Chondrocyte (in vitro differentiated cells): ENCODE measurements around the gene IL23R. TPM values are rescaled to one million over a fixed set of nuclear protein-coding genes. Genes with fewer than 3 reads are reported as not detected.

Experiments used
- DNase-seq: peaks from one replicate; pipeline ENCODE4 v3.0.0; 2021; ENCODE audit warnings: mixed read lengths, low spot score
- H3K27ac Mint-ChIP-seq: one replicate; pipeline ENCODE4 v1.8.0; 2021; ENCODE audit warnings: mild to moderate bottlenecking, moderate library complexity, mixed read lengths; ENCODE audit not compliant: unreplicated experiment
- H3K27me3 Mint-ChIP-seq: 2 replicates; pipeline ENCODE4 v1.8.0; 2021; ENCODE audit warnings: low read depth, mixed read lengths
- H3K36me3 Mint-ChIP-seq: 2 replicates; pipeline ENCODE4 v1.8.0; 2021; ENCODE audit warnings: low read depth, mixed read lengths
- H3K4me1 Mint-ChIP-seq: 2 replicates; pipeline ENCODE4 v1.8.0; 2021; ENCODE audit warnings: low read depth, mild to moderate bottlenecking, mixed read lengths
- H3K4me3 Mint-ChIP-seq: one replicate; pipeline ENCODE4 v1.8.0; 2021; ENCODE audit warnings: mild to moderate bottlenecking, moderate library complexity, mixed read lengths; ENCODE audit not compliant: unreplicated experiment
- H3K9me3 Mint-ChIP-seq: 2 replicates; pipeline ENCODE4 v1.8.0; 2021; ENCODE audit warnings: low read depth, mixed read lengths
- CTCF ChIP-seq: fragments of 200-600 bp; sonication (generic); IDR thresholded peaks from 2 replicates; pipeline ENCODE4 v1.5.0; 2021; ENCODE audit warnings: antibody characterized with exemption, mild to moderate bottlenecking, moderate library complexity
- total RNA-seq: library from RNA; stranded (reverse); gene quantifications from 3 replicates; pipeline ENCODE4 v1.2.1, GENCODE V29; 2021

IL23R gene
- total RNA-seq, 1 donor from 2014 or later: not detected

GRCh38 chr1:67294836-67295617 lies 128.8 kb downstream of the IL23R start:
- Mint-ChIP-seq H3K27ac (no peak overlapping the region), H3K4me1 (peaks cover 7% of the 10 kb centered on the region), H3K9me3 (no peaks in the 10 kb centered on the region), H3K4me3 (no peak overlapping the region), H3K27me3 (peaks cover 17% of the 10 kb centered on the region), H3K36me3 (no peaks in the 10 kb centered on the region)
- no peak for TF ChIP-seq CTCF
- no peak for DNase-seq

DNA sequence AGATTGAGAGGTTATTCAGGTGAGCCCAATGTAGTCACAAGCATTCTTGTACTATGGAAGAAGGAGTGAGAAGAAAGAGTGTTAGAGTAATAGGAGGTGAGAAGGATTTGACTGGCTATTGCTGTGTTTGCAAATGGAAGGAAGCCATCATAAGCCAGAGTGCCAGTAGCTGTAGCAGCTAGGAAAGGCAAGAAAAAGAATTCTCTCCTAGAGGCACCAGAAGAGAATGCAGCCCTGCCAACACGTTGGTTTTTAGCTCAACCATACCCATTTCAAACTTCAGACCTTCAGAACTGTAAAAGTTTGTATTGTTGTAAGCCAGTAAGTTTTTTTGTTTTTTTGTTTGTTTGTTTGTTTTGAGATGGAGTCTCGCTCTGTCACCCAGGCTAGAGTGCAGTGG lies 132.5 kb downstream of the IL23R start:
- Mint-ChIP-seq H3K9me3 (no peaks in the 10 kb centered on the region), H3K27me3 (peaks cover 25% of the 10 kb centered on the region), H3K27ac (no peak overlapping the region), H3K4me1 (peaks cover 11% of the 10 kb centered on the region), H3K36me3 (no peaks in the 10 kb centered on the region), H3K4me3 (no peak overlapping the region)
- TF ChIP-seq CTCF: no peak
- DNase-seq: no peak

DNA sequence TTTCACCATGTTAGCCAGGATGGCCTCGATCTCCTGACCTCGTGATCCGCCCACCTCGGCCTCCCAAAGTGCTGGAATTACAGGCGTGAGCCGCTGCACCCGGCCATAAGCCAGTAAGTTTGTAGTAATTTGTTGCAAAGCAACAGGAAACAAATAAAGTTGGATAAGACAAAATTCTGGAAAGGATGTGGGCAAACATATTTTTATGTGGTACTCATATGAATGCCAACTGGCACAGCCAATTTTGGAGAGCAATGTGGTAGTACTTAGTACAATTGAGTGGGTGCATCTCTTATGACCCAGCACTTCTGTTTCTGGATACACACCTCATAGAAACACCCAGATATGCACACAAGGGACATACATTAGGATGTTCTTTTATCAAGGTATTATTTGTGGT lies 133.0 kb downstream of the IL23R start:
- TF ChIP-seq CTCF: no peak
- Mint-ChIP-seq H3K4me3 (no peak overlapping the region), H3K27ac (no peak overlapping the region), H3K36me3 (no peaks in the 10 kb centered on the region), H3K27me3 (peaks cover 27% of the 10 kb centered on the region), H3K9me3 (no peaks in the 10 kb centered on the region), H3K4me1 (peaks cover 9% of the 10 kb centered on the region)
- DNase-seq: no peak

- H3K27ac Mint-ChIP-seq: no peak overlapping the region
- H3K27me3 Mint-ChIP-seq: peaks cover 29% of the 10 kb centered on the region
- H3K4me3 Mint-ChIP-seq: no peak overlapping the region
- H3K9me3 Mint-ChIP-seq: no peaks in the 10 kb centered on the region
- no peaks in the 10 kb centered on the region for H3K36me3 Mint-ChIP-seq
- no peak for TF ChIP-seq CTCF
- no peak for DNase-seq
- peaks cover 9% of the 10 kb centered on the region for H3K4me1 Mint-ChIP-seq
These were observed 134.3 kb downstream of the IL23R start for GRCh38 chr1:67300561-67300960.

GRCh38 chr1:67304023-67304422 lies 137.8 kb downstream of the IL23R start:
- Mint-ChIP-seq H3K27me3 (peaks cover 30% of the 10 kb centered on the region), H3K4me3 (no peak overlapping the region), H3K4me1 (peaks cover 15% of the 10 kb centered on the region), H3K36me3 (no peaks in the 10 kb centered on the region), H3K9me3 (no peaks in the 10 kb centered on the region), H3K27ac (no peak overlapping the region)
- no peak for TF ChIP-seq CTCF
- no peak for DNase-seq
